Measurements from ENCODE around the gene RAB1B.

RAB1B gene

DNA sequence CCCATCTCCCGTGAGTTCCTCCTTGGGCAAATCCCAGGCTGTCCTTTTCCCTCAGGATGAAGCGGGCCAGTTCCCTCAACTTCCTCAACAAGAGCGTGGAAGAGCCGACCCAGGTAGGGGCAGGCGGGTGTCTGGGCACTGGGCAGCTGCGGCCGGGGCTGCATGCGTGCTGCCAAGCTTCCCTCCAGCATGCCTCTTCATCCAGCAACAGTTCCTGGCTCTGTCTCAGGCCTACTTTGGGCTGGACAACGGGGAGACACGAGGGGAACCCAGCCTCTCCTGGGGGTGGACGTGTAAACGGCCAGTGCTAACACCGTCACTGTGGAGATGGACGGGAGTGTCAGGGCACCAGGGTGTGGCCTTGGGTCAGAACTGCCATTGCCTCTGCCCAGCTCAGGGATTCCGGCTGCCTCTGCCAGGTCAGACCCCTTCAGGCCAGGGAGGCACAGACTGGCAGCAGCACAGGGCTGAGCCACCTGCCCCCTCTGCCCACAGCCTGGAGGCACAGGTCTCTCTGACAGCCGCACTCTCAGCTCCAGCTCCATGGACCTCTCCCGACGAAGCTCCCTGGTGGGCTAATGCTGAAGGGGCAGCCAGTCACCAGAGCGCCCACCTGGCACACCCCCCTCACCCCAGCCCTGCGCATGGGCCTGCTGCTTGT, 1.9 kb upstream of the RAB1B start:
- H3K9me2 ChIP-seq (replicated peaks; ENCODE audit: low read depth, low read length): no peaks in the 10 kb centered on the region
- H3K27me3 ChIP-seq (ENCODE audit: insufficient read depth, low read length, poor library complexity, severe bottlenecking): no peaks in the 10 kb centered on the region
- no peaks in the 10 kb centered on the region for H3K9me3 ChIP-seq (ENCODE audit: insufficient read depth, low read depth, low read length)
- H3K9ac ChIP-seq (ENCODE audit: low read depth, low read length, poor library complexity, severe bottlenecking): no peak overlapping the region
- no peak overlapping the region for H3K4me2 ChIP-seq (ENCODE audit: low read depth, low read length, poor library complexity, severe bottlenecking)
- no peaks in the 10 kb centered on the region for H3F3A ChIP-seq (ENCODE audit: low read depth)
- no peak for TF ChIP-seq EZH2phosphoT487 (IDR thresholded peaks at IDR 0.05; ENCODE audit: borderline replicate concordance)
- TF ChIP-seq, protein P1, sequence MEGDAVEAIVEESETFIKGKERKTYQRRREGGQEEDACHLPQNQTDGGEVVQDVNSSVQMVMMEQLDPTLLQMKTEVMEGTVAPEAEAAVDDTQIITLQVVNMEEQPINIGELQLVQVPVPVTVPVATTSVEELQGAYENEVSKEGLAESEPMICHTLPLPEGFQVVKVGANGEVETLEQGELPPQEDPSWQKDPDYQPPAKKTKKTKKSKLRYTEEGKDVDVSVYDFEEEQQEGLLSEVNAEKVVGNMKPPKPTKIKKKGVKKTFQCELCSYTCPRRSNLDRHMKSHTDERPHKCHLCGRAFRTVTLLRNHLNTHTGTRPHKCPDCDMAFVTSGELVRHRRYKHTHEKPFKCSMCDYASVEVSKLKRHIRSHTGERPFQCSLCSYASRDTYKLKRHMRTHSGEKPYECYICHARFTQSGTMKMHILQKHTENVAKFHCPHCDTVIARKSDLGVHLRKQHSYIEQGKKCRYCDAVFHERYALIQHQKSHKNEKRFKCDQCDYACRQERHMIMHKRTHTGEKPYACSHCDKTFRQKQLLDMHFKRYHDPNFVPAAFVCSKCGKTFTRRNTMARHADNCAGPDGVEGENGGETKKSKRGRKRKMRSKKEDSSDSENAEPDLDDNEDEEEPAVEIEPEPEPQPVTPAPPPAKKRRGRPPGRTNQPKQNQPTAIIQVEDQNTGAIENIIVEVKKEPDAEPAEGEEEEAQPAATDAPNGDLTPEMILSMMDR (conservative IDR thresholded peaks at IDR 0.05; ENCODE audit: low read length): no peak
- peaks cover 29% of the 10 kb centered on the region; the same call in 1 of the 2 replicates for H3K36me3 ChIP-seq (ENCODE audit: insufficient read depth, low read length)
- H2AFZ ChIP-seq (ENCODE audit: low read length): no peak overlapping the region
- peaks cover 22% of the 10 kb centered on the region for H4K20me1 ChIP-seq (ENCODE audit: insufficient read depth, low read length, poor library complexity, severe bottlenecking)
- peaks cover 26% of the 10 kb centered on the region for H3K79me2 ChIP-seq (ENCODE audit: insufficient read depth, low read length)
- H3K4me1 ChIP-seq (ENCODE audit: insufficient read depth, low read length, poor library complexity, severe bottlenecking): peaks cover 27% of the 10 kb centered on the region
- H3K4me3 ChIP-seq (ENCODE audit: low read length, poor library complexity, severe bottlenecking): no peak overlapping the region

DNA sequence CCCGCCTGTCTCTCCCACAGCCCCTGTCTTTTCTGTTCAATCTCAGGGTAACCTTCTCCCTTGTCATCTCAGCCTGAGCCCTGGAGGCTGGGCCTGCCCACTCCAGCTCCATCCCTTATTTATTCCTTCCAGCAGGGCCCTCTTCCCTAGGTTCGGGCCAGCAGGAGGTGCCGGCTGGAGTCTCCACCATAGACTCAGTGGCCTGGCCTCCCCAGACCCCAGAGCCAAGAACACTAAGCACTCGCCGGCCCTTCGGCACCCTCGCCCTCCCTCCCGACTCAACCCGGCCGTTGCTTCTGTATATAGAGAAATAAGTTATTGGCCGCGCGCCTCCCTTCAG, 1.4 kb upstream of the RAB1B start:
- H4K20me1 ChIP-seq (ENCODE audit: insufficient read depth, low read length, poor library complexity, severe bottlenecking): peaks cover 22% of the 10 kb centered on the region
- H3K9me2 ChIP-seq (replicated peaks; ENCODE audit: low read depth, low read length): no peaks in the 10 kb centered on the region
- no peaks in the 10 kb centered on the region for H3K27me3 ChIP-seq (ENCODE audit: insufficient read depth, low read length, poor library complexity, severe bottlenecking)
- no peaks in the 10 kb centered on the region for H3F3A ChIP-seq (ENCODE audit: low read depth)
- no peak overlapping the region for H2AFZ ChIP-seq (ENCODE audit: low read length)
- H3K79me2 ChIP-seq (ENCODE audit: insufficient read depth, low read length): peaks cover 31% of the 10 kb centered on the region
- H3K9me3 ChIP-seq (ENCODE audit: insufficient read depth, low read depth, low read length): no peaks in the 10 kb centered on the region
- H3K4me1 ChIP-seq (ENCODE audit: insufficient read depth, low read length, poor library complexity, severe bottlenecking): peaks cover 32% of the 10 kb centered on the region
- H3K4me3 ChIP-seq (ENCODE audit: low read length, poor library complexity, severe bottlenecking): no peak overlapping the region
- H3K4me2 ChIP-seq (ENCODE audit: low read depth, low read length, poor library complexity, severe bottlenecking): peak overlapping the region; percentile 88
- no peak overlapping the region for H3K9ac ChIP-seq (ENCODE audit: low read depth, low read length, poor library complexity, severe bottlenecking)
- TF ChIP-seq, protein P1 (conservative IDR thresholded peaks at IDR 0.05; ENCODE audit: low read length): no peak
- TF ChIP-seq EZH2phosphoT487 (IDR thresholded peaks at IDR 0.05; ENCODE audit: borderline replicate concordance): no peak
- peaks cover 28% of the 10 kb centered on the region; the same call in 1 of the 2 replicates for H3K36me3 ChIP-seq (ENCODE audit: insufficient read depth, low read length)

DNA sequence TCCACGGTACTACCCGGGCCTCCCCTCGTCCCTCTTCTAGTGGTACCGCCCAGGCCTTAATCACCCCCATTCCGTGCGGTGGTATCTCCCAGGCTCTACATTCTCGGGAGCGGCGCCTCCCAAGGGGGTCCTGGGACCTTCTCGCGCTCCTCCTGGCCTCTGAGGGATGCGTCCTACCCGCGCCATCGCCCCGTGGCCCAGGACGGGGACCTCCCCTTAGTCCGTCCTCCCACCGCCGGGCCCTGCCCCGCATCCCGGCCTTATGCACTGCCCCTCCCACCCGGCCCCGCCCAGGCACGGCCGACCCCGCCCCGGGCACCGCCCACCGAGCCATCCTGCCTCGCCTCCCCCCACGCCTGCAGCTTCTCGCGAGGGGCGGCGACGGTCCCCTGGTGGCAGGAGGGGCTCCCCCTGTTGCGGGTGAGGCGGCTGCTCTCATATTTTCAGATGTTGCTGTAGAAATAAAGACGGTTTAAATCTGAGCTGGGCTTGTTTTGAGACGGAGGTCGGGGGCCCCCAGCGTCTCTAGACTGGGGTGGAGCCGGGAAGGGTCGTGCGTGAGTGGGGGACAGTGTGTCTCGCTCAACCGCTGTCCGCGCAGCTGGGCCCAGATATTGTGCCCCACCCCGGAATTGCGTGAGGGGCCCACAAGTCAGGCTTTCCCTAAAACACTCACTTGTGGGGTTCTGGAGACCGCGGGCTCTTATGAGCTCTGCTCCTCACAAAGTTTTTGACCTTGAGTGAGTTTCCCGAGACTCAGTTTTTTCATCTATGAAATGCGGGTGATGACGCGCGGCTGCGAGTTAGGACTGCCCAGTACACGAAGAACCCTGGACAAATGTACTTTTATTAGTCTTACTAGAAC, 828 bp upstream of the RAB1B start:
- Histone ChIP-seq H3K79me2 (ENCODE audit: insufficient read depth, low read length) (peaks cover 36% of the 10 kb centered on the region), H2AFZ (ENCODE audit: low read length) (peak overlapping the region; percentile 87), H3K9ac (ENCODE audit: low read depth, low read length, poor library complexity, severe bottlenecking) (peak overlapping the region; percentile 96), H3K9me2 (replicated peaks; ENCODE audit: low read depth, low read length) (no peaks in the 10 kb centered on the region), H4K20me1 (ENCODE audit: insufficient read depth, low read length, poor library complexity, severe bottlenecking) (peaks cover 22% of the 10 kb centered on the region), H3K4me2 (ENCODE audit: low read depth, low read length, poor library complexity, severe bottlenecking) (peak overlapping the region; percentile 88), H3K4me3 (ENCODE audit: low read length, poor library complexity, severe bottlenecking) (peak overlapping the region; percentile 96), H3K9me3 (ENCODE audit: insufficient read depth, low read depth, low read length) (no peaks in the 10 kb centered on the region), H3K27me3 (ENCODE audit: insufficient read depth, low read length, poor library complexity, severe bottlenecking) (no peaks in the 10 kb centered on the region), H3F3A (ENCODE audit: low read depth) (no peaks in the 10 kb centered on the region), H3K4me1 (ENCODE audit: insufficient read depth, low read length, poor library complexity, severe bottlenecking) (peaks cover 38% of the 10 kb centered on the region), H3K36me3 (ENCODE audit: insufficient read depth, low read length) (peaks cover 29% of the 10 kb centered on the region; the same call in 1 of the 2 replicates)
- TF ChIP-seq, protein P1 (conservative IDR thresholded peaks at IDR 0.05; ENCODE audit: low read length): no peak
- TF ChIP-seq EZH2phosphoT487 (IDR thresholded peaks at IDR 0.05; ENCODE audit: borderline replicate concordance): no peak

All from Loucy (cell line).